H1 (cell line): ENCODE data around the gene TMEM107. TPM values are rescaled to one million over a fixed set of nuclear protein-coding genes. Genes with fewer than 3 reads are reported as not detected.

Experiments
- CTCF ChIA-PET: fragments of 300-600 bp; sonication (Branson Sonifier 250); formaldehyde crosslinking; loops from one replicate; lab custom pipeline; 2021; ENCODE audit not compliant: partially characterized antibody; lab: Charles Lee
- POLR2A ChIA-PET: fragments of 300-600 bp; sonication (Branson Sonifier 250); formaldehyde crosslinking; loops from one replicate; lab custom pipeline; 2021; ENCODE audit warnings: inconsistent platforms; ENCODE audit not compliant: partially characterized antibody; lab: Charles Lee
- DNase-seq, 2 experiments: peaks; one replicate each; pipeline versions ENCODE4 v3.0.0 to v3.0.0-alpha.2; 2010 to 2022; ENCODE audit warnings: low spot score in 2 of 2, low read depth in 1 of 2, mixed read lengths in 1 of 2
- FAIRE-seq: peaks from 2 replicates; lab custom pipeline; 2011; peaks lifted over from hg19 to GRCh38; lab: Jason Lieb, UNC
- H2AFZ ChIP-seq: 2 replicates; pipeline ENCODE4 v1.8.1; 2012; ENCODE audit warnings: low read length, inconsistent platforms
- H2AK5ac ChIP-seq: 2 replicates; pipeline ENCODE4 v1.6.1; 2013; ENCODE audit warnings: low read depth, low read length
- H2BK120ac ChIP-seq: replicated peaks from 2 replicates; pipeline ENCODE3; 2013; ENCODE audit warnings: low read depth, low read length, inconsistent platforms
- H2BK12ac ChIP-seq: 2 replicates; pipeline ENCODE4 v1.6.1; 2013; ENCODE audit warnings: low read depth, low read length
- H2BK15ac ChIP-seq: 2 replicates; pipeline ENCODE4 v1.6.1; 2013; ENCODE audit warnings: low read length
- H2BK20ac ChIP-seq: 2 replicates; pipeline ENCODE4 v1.6.1; 2013; ENCODE audit warnings: low read length
- H2BK5ac ChIP-seq: 2 replicates; pipeline ENCODE4 v1.6.1; 2013; ENCODE audit warnings: low read depth, low read length
- H3K14ac ChIP-seq: 2 replicates; pipeline ENCODE4 v1.6.1; 2013; ENCODE audit warnings: inconsistent platforms; ENCODE audit not compliant: insufficient read length
- H3K18ac ChIP-seq: 2 replicates; pipeline ENCODE4 v1.6.1; 2013; ENCODE audit warnings: low read length; ENCODE audit errors: extremely low read depth
- H3K23ac ChIP-seq: 2 replicates; pipeline ENCODE4 v1.6.1; 2013; ENCODE audit warnings: inconsistent platforms; ENCODE audit not compliant: insufficient read length
- H3K23me2 ChIP-seq: 2 replicates; pipeline ENCODE4 v1.6.1; 2013; ENCODE audit warnings: low read depth, low read length
- H3K27ac ChIP-seq: 2 replicates; pipeline ENCODE4 v1.6.1; 2011; ENCODE audit warnings: low read depth, low read length, inconsistent platforms
- H3K27me3 ChIP-seq, 4 experiments: replicated peaks in 1 of 4; 1 replicate in 1 of 4; 2 replicates in 3 of 4; pipeline versions ENCODE4 v1.6.1 to v1.8.1; 2011 to 2013; ENCODE audit warnings: low read length in 3 of 4, mild to moderate bottlenecking in 3 of 4, inconsistent platforms in 2 of 4, mixed read lengths in 2 of 4, moderate library complexity in 1 of 4; ENCODE audit not compliant: control insufficient read depth in 3 of 4, insufficient read depth in 3 of 4; ENCODE audit errors: extremely low read depth in 1 of 4
- H3K36me3 ChIP-seq, 4 experiments: 2 replicates each; pipeline versions ENCODE4 v1.6.1 to v1.8.1; 2011 to 2013; ENCODE audit warnings: mild to moderate bottlenecking in 4 of 4, low read length in 3 of 4, moderate library complexity in 2 of 4, control low read depth in 1 of 4, inconsistent platforms in 1 of 4; ENCODE audit not compliant: insufficient read depth in 4 of 4, control insufficient read depth in 2 of 4
- H3K4ac ChIP-seq: replicated peaks from 2 replicates; pipeline ENCODE3; 2013; ENCODE audit warnings: low read length, low read depth, mixed read lengths, inconsistent platforms; ENCODE audit not compliant: insufficient read length
- H3K4me1 ChIP-seq, 4 experiments: replicated peaks in 1 of 4; 1 replicate in 1 of 4; 2 replicates in 3 of 4; pipeline versions ENCODE4 v1.6.1 to v1.8.1; 2011 to 2013; ENCODE audit warnings: low read length in 3 of 4, inconsistent platforms in 2 of 4, mixed read lengths in 1 of 4; ENCODE audit not compliant: insufficient read depth in 4 of 4, control insufficient read depth in 3 of 4
- H3K4me2 ChIP-seq, 2 experiments: 2 replicates each; pipeline versions ENCODE4 v1.6.1 to v1.8.1; 2011 to 2013; ENCODE audit warnings: low read depth in 2 of 2, low read length in 2 of 2, control low read depth in 1 of 2, inconsistent platforms in 1 of 2, mild to moderate bottlenecking in 1 of 2; ENCODE audit not compliant: insufficient read depth in 1 of 2
- H3K4me3 ChIP-seq, 4 experiments: fragments of 200-600, 300-600 bp in 1 of 4; sonication (generic), shearing (Covaris generic), sonication (Bioruptor Twin) in 1 of 4; 2 replicates each; pipeline versions ENCODE4 v1.5.1 to v1.8.1; 2011 to 2016; ENCODE audit warnings: low read length in 4 of 4, low read depth in 3 of 4, control low read depth in 2 of 4, inconsistent platforms in 2 of 4, mild to moderate bottlenecking in 2 of 4, mixed read lengths in 1 of 4, moderate library complexity in 1 of 4; ENCODE audit not compliant: insufficient read depth in 2 of 4; ENCODE audit errors: extremely low read depth in 1 of 4
- H3K56ac ChIP-seq: replicated peaks from 2 replicates; pipeline ENCODE3; 2013; ENCODE audit warnings: low read depth, mild to moderate bottlenecking, mixed read lengths, low read length, inconsistent platforms; ENCODE audit not compliant: insufficient read length
- H3K79me1 ChIP-seq: 2 replicates; pipeline ENCODE4 v1.6.1; 2013; ENCODE audit warnings: low read depth, low read length, control low read depth
- H3K79me2 ChIP-seq, 2 experiments: 2 replicates each; pipeline versions ENCODE4 v1.6.1 to v1.8.1; 2012 to 2013; ENCODE audit warnings: low read length in 2 of 2, mild to moderate bottlenecking in 2 of 2, inconsistent platforms in 1 of 2; ENCODE audit not compliant: insufficient read depth in 2 of 2, control insufficient read depth in 1 of 2
- H3K9ac ChIP-seq, 4 experiments: replicated peaks in 1 of 4; 1 replicate in 1 of 4; 2 replicates in 3 of 4; pipeline versions ENCODE4 v1.6.1 to v1.8.1; 2011 to 2013; ENCODE audit warnings: low read depth in 3 of 4, low read length in 3 of 4, control low read depth in 2 of 4, mild to moderate bottlenecking in 2 of 4, moderate library complexity in 2 of 4, inconsistent platforms in 1 of 4; ENCODE audit errors: extremely low read depth in 1 of 4
- H3K9me3 ChIP-seq, 2 experiments: 2 replicates each; pipeline versions ENCODE4 v1.6.1 to v1.8.1; 2012 to 2013; ENCODE audit warnings: mild to moderate bottlenecking in 2 of 2, moderate library complexity in 2 of 2, control low read depth in 1 of 2, inconsistent platforms in 1 of 2, low read depth in 1 of 2, low read length in 1 of 2, mixed read lengths in 1 of 2; ENCODE audit not compliant: insufficient read depth in 2 of 2
- H4K20me1 ChIP-seq, 2 experiments: replicated peaks in 1 of 2; 2 replicates each; pipeline versions ENCODE3 to v1.8.1; 2011 to 2013; ENCODE audit warnings: inconsistent platforms in 2 of 2, low read length in 2 of 2, mild to moderate bottlenecking in 1 of 2; ENCODE audit not compliant: insufficient read depth in 2 of 2, control insufficient read depth in 1 of 2
- H4K5ac ChIP-seq: 2 replicates; pipeline ENCODE4 v1.6.1; 2013; ENCODE audit warnings: low read length, low read depth, mixed read lengths, inconsistent platforms; ENCODE audit not compliant: insufficient read length
- H4K8ac ChIP-seq: 2 replicates; pipeline ENCODE4 v1.8.0; 2013; ENCODE audit warnings: mild to moderate bottlenecking, moderate library complexity, low read length, inconsistent platforms; ENCODE audit not compliant: insufficient read depth; ENCODE audit errors: extremely low read depth
- H4K91ac ChIP-seq: replicated peaks from 2 replicates; pipeline ENCODE3; 2013; ENCODE audit warnings: low read length, mixed read lengths, inconsistent platforms; ENCODE audit not compliant: insufficient read length
- ASH2L ChIP-seq: fragments of 200-600, 300-600 bp; sonication (generic); IDR thresholded peaks from one replicate; pipeline ENCODE4 v1.7.1; 2017; ENCODE audit warnings: low read length
- EZH2 ChIP-seq: fragments of 200-600 bp; sonication (generic); IDR thresholded peaks from 2 replicates; pipeline ENCODE4 v1.7.1; 2012; ENCODE audit warnings: low read depth, mild to moderate bottlenecking, moderate library complexity, low read length, inconsistent platforms; ENCODE audit not compliant: severe bottlenecking
- KDM1A ChIP-seq: fragments of 200-600, 300-600 bp; sonication (generic); IDR thresholded peaks from 2 replicates; pipeline ENCODE4 v1.7.1; 2016; ENCODE audit warnings: mild to moderate bottlenecking, low read length, borderline replicate concordance
- NANOG ChIP-seq: IDR thresholded peaks from 2 replicates; pipeline ENCODE4 v1.6.1; 2011; ENCODE audit warnings: low read length, low read depth, mild to moderate bottlenecking, inconsistent platforms; ENCODE audit not compliant: insufficient read depth, poor library complexity, severe bottlenecking
- TAF1 ChIP-seq: IDR thresholded peaks from 2 replicates; pipeline ENCODE4 v1.6.1; 2011; ENCODE audit warnings: mild to moderate bottlenecking, low read depth, low read length
- TAF7 ChIP-seq: optimal IDR thresholded peaks from 2 replicates; pipeline ENCODE3; 2011; ENCODE audit warnings: low read depth, mild to moderate bottlenecking, inconsistent platforms, low read length, moderate library complexity, borderline replicate concordance
- TBP ChIP-seq: IDR thresholded peaks from 2 replicates; pipeline ENCODE4 v1.6.1; 2011; ENCODE audit warnings: low read depth, low read length, improper control_type of control experiment
- WGBS, 2 experiments: shearing (Covaris generic) in 1 of 2; methylation state at CpG; one replicate each; pipeline versions ENCODE4 v1.1.6 to v1.1.7; 2013 to 2015; ENCODE audit warnings: low lambda C conversion rate in 2 of 2, mixed read lengths in 2 of 2, inconsistent platforms in 1 of 2, low coverage in 1 of 2, missing lambda C conversion rate in 1 of 2; ENCODE audit not compliant: insufficient replicate concordance in 2 of 2, insufficient coverage in 1 of 2, insufficient read length in 1 of 2; ENCODE audit errors: extremely low coverage in 1 of 2, missing lambda C conversion rate in 1 of 2; 5-methylcytosine and 5-hydroxymethylcytosine counted together
- polyA plus RNA-seq, 7 experiments: library from polyadenylated mRNA; depleted of rRNA in 3 of 7; stranded (reverse) in 5 of 7; unstranded in 2 of 7; fragments of >200 nt in 5 of 7; fragments of 200-250 nt in 2 of 7; gene quantifications; 1 replicate in 5 of 7; 2 replicates in 1 of 7; 4 replicates in 1 of 7; pipeline versions ENCODE4 v1.2.1 to v1.2.3, GENCODE V29; 2011 to 2013; ENCODE audit warnings: missing spikeins in 2 of 7, mixed read lengths in 2 of 7
- total RNA-seq: library from RNA; stranded (reverse); fragmentation: NEBNext Ultra II Directional; extraction: Animal tissue kit (Norgen Biotek cat#: 25700); gene quantifications from 2 replicates; pipeline ENCODE4 v1.2.1, GENCODE V29; 2021
- TF ChIP-seq, protein P1 (sequence below): IDR thresholded peaks from 2 replicates; pipeline ENCODE4 v1.6.1; 2012; ENCODE audit warnings: inconsistent platforms

The TMEM107 gene
- total and polyA plus RNA-seq, 2 of the 8 experiments (the other 6 are each of a cell fraction or from before 2014, with no cell fraction given): 17.3 to 21.5 TPM

DNA sequence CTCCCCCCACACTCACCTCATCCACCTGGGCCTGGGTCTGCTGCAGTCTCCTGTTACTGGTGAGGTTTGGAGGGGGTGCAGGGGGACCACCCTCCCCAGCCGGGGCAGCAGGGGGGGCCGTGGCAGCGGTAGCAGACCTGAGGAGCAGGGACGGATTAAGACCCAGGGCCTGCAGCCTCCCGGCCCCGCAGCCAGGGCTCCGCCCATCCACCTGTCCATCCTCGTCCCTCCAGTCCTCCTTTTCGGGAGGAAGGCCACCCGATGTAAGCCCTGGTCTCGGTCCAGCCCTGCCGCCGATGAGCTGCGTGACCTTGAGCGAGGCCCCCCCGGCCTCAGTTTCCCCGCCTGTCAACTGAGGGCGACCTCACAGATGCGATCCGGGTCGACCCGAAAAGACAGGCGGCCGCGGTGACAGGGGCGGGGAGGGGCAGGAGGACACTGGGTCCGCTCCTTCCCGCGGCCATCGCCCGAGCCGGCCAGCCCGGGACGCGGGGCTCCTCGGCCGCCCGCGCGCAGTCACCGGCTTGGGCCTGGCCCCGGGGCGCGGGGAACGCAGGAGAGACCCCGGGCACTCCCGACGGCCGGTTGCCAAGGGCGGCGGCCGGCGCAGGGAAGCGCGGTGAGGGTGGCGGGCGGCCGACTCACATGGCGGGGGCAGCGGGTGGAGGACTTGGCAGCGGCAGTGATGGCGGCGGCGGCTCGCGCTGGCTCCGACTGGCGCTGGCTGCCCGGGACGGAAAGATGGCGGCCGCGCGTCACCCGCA, 13.8 kb downstream of the TMEM107 start, which contains the start of gene VAMP2:
VAMP2 (minus strand) TSS at position 716 of the 764 bp plus-strand sequence; CDS start at position 647, 69 bp downstream.
- H3K4ac ChIP-seq: peak within 1 kb of the TSS; percentile 100
- peak within 1 kb of the TSS; percentile 100 for H3K14ac ChIP-seq
- CTCF ChIA-PET: interaction anchor here (7.7 to 10.3 kb wide), 2 partner anchors 19 to 42 kb away, joined by 54 to 133 read pairs; partner anchors contain the start of gene ALOXE3
- peak within 1 kb of the TSS; percentile 100 for H3K18ac ChIP-seq
- H3K9ac ChIP-seq: peak within 1 kb of the TSS; percentile 94 to 100 (median 97)
- H3K23ac ChIP-seq: no peak within 1 kb of the TSS
- H4K5ac ChIP-seq: peak within 1 kb of the TSS; percentile 99
- H3K4me1 ChIP-seq: peaks cover 4 to 25% (median 21%) of the 10 kb centered on the region in 4 experiments
- peaks cover 0 to 15% of the 10 kb centered on the region in 2 experiments; a peak in 2 of 4 replicates for H3K79me2 ChIP-seq
- H4K91ac ChIP-seq: peak within 1 kb of the TSS; percentile 100
- H2BK120ac ChIP-seq: peak within 1 kb of the TSS; percentile 95
- H2BK15ac ChIP-seq: peak within 1 kb of the TSS; percentile 94; the same call in 1 of the 2 replicates
- peak within 1 kb of the TSS; percentile 88 to 98 (median 93) for H3K4me3 ChIP-seq
- H3K79me1 ChIP-seq: peaks cover 8% of the 10 kb centered on the region
- H4K20me1 ChIP-seq: peaks cover 8 to 9% of the 10 kb centered on the region in 2 experiments
- peaks cover 16% of the 10 kb centered on the region for H3K23me2 ChIP-seq
- H3K9me3 ChIP-seq: no peaks in the 10 kb centered on the region
- H2AK5ac ChIP-seq: peak within 1 kb of the TSS; percentile 99
- H3K27me3 ChIP-seq: no peaks in the 10 kb centered on the region
- H3K56ac ChIP-seq: peak within 1 kb of the TSS; percentile 99
- 1% methylated on average over 47 of the region's 75 CpGs; no CpG with 5 or more reads in 1 of the 2 experiments for WGBS, 2 experiments
- H3K36me3 ChIP-seq: peaks cover 0 to 10% (median 5%) of the 10 kb centered on the region in 4 experiments; a peak in 6 of 8 replicates
- H2BK12ac ChIP-seq: peak within 1 kb of the TSS; percentile 98
- peak within 1 kb of the TSS; percentile 85 to 98 for H3K4me2 ChIP-seq
- peak within 1 kb of the TSS; percentile 55; the same call in 1 of the 2 replicates for H2AFZ ChIP-seq
- FAIRE-seq: no peak
- H2BK20ac ChIP-seq: no peak within 1 kb of the TSS
- peak within 1 kb of the TSS; percentile 100 for H2BK5ac ChIP-seq
- no peak for DNase-seq
- H3K27ac ChIP-seq: peak within 1 kb of the TSS; percentile 99
- POLR2A ChIA-PET: interaction anchor here (0.7 to 15.7 kb wide), 10 partner anchors 8 to 83 kb away, joined by 3 to 289 read pairs (median 4); partner anchors contain the start of genes AURKB, BORCS6, PER1 and TMEM107
- peak within 1 kb of the TSS; percentile 100 for H4K8ac ChIP-seq
- TF ChIP-seq KDM1A (no peak), TAF7 (no peak), TBP (peak; percentile 26; the same call in 1 of the 2 replicates), ASH2L (no peak), TAF1 (peak; percentile 67), EZH2 (no peak), NANOG (no peak)
- TF ChIP-seq, protein P1, sequence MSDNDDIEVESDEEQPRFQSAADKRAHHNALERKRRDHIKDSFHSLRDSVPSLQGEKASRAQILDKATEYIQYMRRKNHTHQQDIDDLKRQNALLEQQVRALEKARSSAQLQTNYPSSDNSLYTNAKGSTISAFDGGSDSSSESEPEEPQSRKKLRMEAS: peak; percentile 23; the same call in 1 of the 2 replicates
